Ovary (tissue), 9 donors: ENCODE results near the gene ITGB1BP1. TPM values are rescaled to one million over a fixed set of nuclear protein-coding genes. Genes with fewer than 3 reads are reported as not detected.

Experiments used
- DNase-seq, 5 donors: peaks; one replicate each; pipeline ENCODE4 v3.0.0-alpha.2; 2019 to 2020
- H3K27ac ChIP-seq, 2 donors: fragments of 200-600 bp; one replicate each; pipeline versions ENCODE4 v1.5.1 to v1.8.0; 2019 to 2022
- H3K27me3 ChIP-seq: fragments of 200-600 bp; one replicate; pipeline ENCODE4 v1.8.0; 2022
- H3K36me3 ChIP-seq: fragments of 200-600 bp; sonication (generic); one replicate; pipeline ENCODE4 v1.5.1; 2019
- H3K4me1 ChIP-seq: one replicate; pipeline ENCODE4 v1.8.1; 2013; ENCODE audit warnings: mild to moderate bottlenecking, moderate library complexity; ENCODE audit not compliant: insufficient read depth
- H3K4me3 ChIP-seq: fragments of 200-600 bp; sonication (generic); one replicate; pipeline ENCODE4 v1.5.1; 2017
- H3K9me3 ChIP-seq, 2 donors: fragments of 200-600 bp in 1 of 2; sonication (generic) in 1 of 2; one replicate each; pipeline versions ENCODE4 v1.5.1 to v1.8.1; 2013 to 2019; ENCODE audit warnings: mild to moderate bottlenecking in 1 of 2, moderate library complexity in 1 of 2
- CTCF ChIP-seq, 3 donors: fragments of 450-650 bp in 2 of 3; fragments of 200-600 bp in 1 of 3; IDR thresholded peaks; one replicate each; pipeline versions ENCODE4 v1.5.1 to v1.8.0; 2016 to 2022; ENCODE audit warnings: antibody characterized with exemption in 3 of 3, mild to moderate bottlenecking in 1 of 3
- EP300 ChIP-seq: sonication (generic); formaldehyde crosslinking; IDR thresholded peaks from one replicate; pipeline ENCODE4 v1.6.1; 2017; ENCODE audit warnings: antibody characterized with exemption
- POLR2A ChIP-seq: fragments of 450-650 bp; IDR thresholded peaks from one replicate; pipeline ENCODE4 v1.6.1; 2017; ENCODE audit warnings: antibody characterized with exemption, mild to moderate bottlenecking, moderate library complexity
- WGBS, 3 donors: extraction: QIAGEN DNeasy Blood & Tissue Kit in 1 of 3; methylation state at CpG; one replicate each; pipeline versions ENCODE4 v1.1.5 to v1.1.7; 2013 to 2017; 5-methylcytosine and 5-hydroxymethylcytosine counted together
- intact Hi-C, 4 donors: fragments of 100-400 bp; cut with DNase I; formaldehyde crosslinking; loops; one replicate each; pipeline versions ENCODE4 v1.11.0 to v1.15.1; 2022 to 2023
- polyA plus RNA-seq, 2 donors: library from polyadenylated mRNA; stranded (reverse); fragments of 200-250 nt in 1 of 2; fragments of 350-450 nt in 1 of 2; fragmentation: Illumina TruSeq in 1 of 2; extraction: RNeasy Lipid Tissue Mini Kit (QIAGEN cat#74804) in 1 of 2; gene quantifications; one replicate each; pipeline ENCODE4 v1.2.3, GENCODE V29; 2013 to 2014
- total RNA-seq, 7 donors: library from RNA; depleted of rRNA in 2 of 7; stranded (reverse); fragments of >200 nt in 2 of 7; fragmentation: NEBNext Ultra II Directional in 3 of 7; extraction: Animal tissue kit (Norgen Biotek cat#: 25700) in 3 of 7; gene quantifications; one replicate each; pipeline versions ENCODE4 v1.1.0 to v1.2.4, GENCODE V29; 2016 to 2023
- donor health status: DM: no; HTN: no; CAD: no; lungs with moderate emphysema.
- donor health status: DM: no; HTN: no; CAD: no.
- donor health status: Bipolar disorder and iron deficiency.
- donor health status: DM: yes; HTN: yes; CAD: no.
- donor health status: DM: no; HTN: no; CAD: no.
- donor health status: DM: yes; HTN: yes; CAD: no.

ITGB1BP1 gene
- total and polyA plus RNA-seq, 9 donors = 14.5 to 82.2 (median 64.5) TPM

- no peak for DNase-seq
- WGBS, 3 donors = 75 to 82% (median 82%) methylated on average over 3 of the region's 3 CpGs
- Histone ChIP-seq H3K36me3 (no peaks in the 10 kb centered on the region), H3K4me1 (peaks cover 6% of the 10 kb centered on the region), H3K9me3 (no peaks in the 10 kb centered on the region), H3K27ac (no peak overlapping the region), H3K4me3 (no peak overlapping the region), H3K27me3 (no peaks in the 10 kb centered on the region)
- TF ChIP-seq POLR2A (no peak), CTCF (IDR thresholded peaks at IDR 0.05) (no peak), EP300 (no peak)
- intact Hi-C loops = no loop called here
Observed at GRCh38 chr2:9419541-9419940, 3.8 kb downstream of the ITGB1BP1 start.

GRCh38 chr2:9418746-9419145 is 4.6 kb downstream of the ITGB1BP1 start:
- Histone ChIP-seq H3K9me3 (no peaks in the 10 kb centered on the region), H3K27ac (no peak overlapping the region), H3K4me3 (no peak overlapping the region), H3K4me1 (peaks cover 6% of the 10 kb centered on the region), H3K36me3 (no peaks in the 10 kb centered on the region), H3K27me3 (no peaks in the 10 kb centered on the region)
- WGBS, 3 donors = 89 to 94% (median 89%) methylated on average over 4 of the region's 4 CpGs
- TF ChIP-seq POLR2A (no peak), EP300 (no peak), CTCF (IDR thresholded peaks at IDR 0.05) (no peak)
- no peak for DNase-seq
- intact Hi-C loops = no loop called here

- Histone ChIP-seq H3K9me3 (no peaks in the 10 kb centered on the region), H3K27me3 (no peaks in the 10 kb centered on the region), H3K27ac (no peak overlapping the region), H3K4me3 (no peak overlapping the region), H3K4me1 (peaks cover 6% of the 10 kb centered on the region), H3K36me3 (no peaks in the 10 kb centered on the region)
- no peak for DNase-seq
- intact Hi-C loops = no loop called here
- WGBS, 3 donors = 59 to 64% (median 62%) methylated on average over 3 of the region's 3 CpGs
- TF ChIP-seq CTCF (IDR thresholded peaks at IDR 0.05) (no peak), POLR2A (no peak), EP300 (no peak)
Observed at GRCh38 chr2:9417725-9418124, 5.6 kb downstream of the ITGB1BP1 start.

GRCh38 chr2:9416962-9417316 is 6.4 kb downstream of the ITGB1BP1 start:
- Histone ChIP-seq H3K27ac (no peak overlapping the region), H3K36me3 (no peaks in the 10 kb centered on the region), H3K27me3 (no peaks in the 10 kb centered on the region), H3K4me1 (peaks cover 2% of the 10 kb centered on the region), H3K4me3 (no peak overlapping the region), H3K9me3 (no peaks in the 10 kb centered on the region)
- TF ChIP-seq POLR2A = no peak
- TF ChIP-seq CTCF (IDR thresholded peaks at IDR 0.05) = no peak
- TF ChIP-seq EP300 = no peak
- DNase-seq = no peak
- intact Hi-C loops = no loop called here
- WGBS, 3 donors = 93 to 96% (median 94%) methylated on average over 7 of the region's 7 CpGs
